Measurements from ENCODE around the gene GOLGB1. TPM values are rescaled to one million over a fixed set of nuclear protein-coding genes. Genes with fewer than 3 reads are reported as not detected.

GOLGB1 gene
- total and polyA plus RNA-seq, 2 donors (not counting 3 experiments of a cell fraction or from before 2014, with no cell fraction given), result 7.4 to 42.7 TPM

DNA sequence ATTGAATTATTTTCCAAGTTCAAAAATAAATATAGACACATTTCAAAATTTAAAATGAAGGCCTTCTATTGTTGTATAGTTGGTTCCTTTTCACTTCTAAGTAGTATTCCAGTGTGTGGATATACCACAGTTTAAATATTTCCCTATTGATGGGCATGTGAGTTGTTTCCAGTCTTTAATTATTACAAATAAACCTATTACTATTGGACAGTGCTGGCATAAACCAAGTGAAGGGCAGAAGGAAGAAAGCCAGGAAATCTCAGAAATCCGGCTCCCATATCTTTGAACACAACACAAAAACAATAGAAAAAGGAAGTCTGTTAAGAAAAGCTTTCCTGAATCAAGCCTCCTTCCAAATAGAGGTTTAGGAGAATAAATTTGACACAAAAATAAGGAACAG, 26.1 kb downstream of the GOLGB1 start:
- ChIA-PET POLR2A (no interaction called here), CTCF (interaction anchor here (0.6 to 1.3 kb wide), 2 partner anchors 11 to 21 kb away, joined by 3 read pairs; no protein-coding TSS in a partner anchor)
- intact Hi-C loops (cut with micrococcal nuclease), result no loop called here
- Histone ChIP-seq H3K9me1 (replicated peaks; ENCODE audit: control insufficient read depth, extremely low read depth, insufficient read depth, low read length) (no peaks in the 10 kb centered on the region), H3K79me2 (ENCODE audit: control insufficient read depth, insufficient read depth, low read length) (no peaks in the 10 kb centered on the region), H2AFZ (ENCODE audit: low read depth, low read length) (no peak overlapping the region), H3K9me3 (replicated peaks; ENCODE audit: control insufficient read depth, insufficient read depth, low read length) (no peaks in the 10 kb centered on the region), H3K36me3 (ENCODE audit: control insufficient read depth in 2 of 2, extremely low read depth in 1 of 2, insufficient read depth in 2 of 2, low read length in 2 of 2) (peaks cover 15 to 28% of the 10 kb centered on the region in 2 experiments), H3K4me1 (ENCODE audit: control insufficient read depth, extremely low read depth, insufficient read depth, low read length) (no peaks in the 10 kb centered on the region), H4K20me1 (replicated peaks; ENCODE audit: control insufficient read depth, extremely low read depth, insufficient read depth, low read length) (no peaks in the 10 kb centered on the region), H3K9ac (replicated peaks; ENCODE audit: extremely low read depth, insufficient read depth, low read length) (no peak overlapping the region), H3K4me3 (replicated peaks in 1 of 3; ENCODE audit: insufficient read depth in 1 of 3, low read depth in 1 of 3, low read length in 3 of 3) (no peak overlapping the region), H3K27ac (ENCODE audit: insufficient read depth, low read depth, low read length) (no peak overlapping the region), H3K27me3 (ENCODE audit: control insufficient read depth in 2 of 2, insufficient read depth in 2 of 2, low read length in 2 of 2) (no peaks in the 10 kb centered on the region), H3K4me2 (ENCODE audit: insufficient read depth, low read length) (no peak overlapping the region)
- BruUV-seq (replicated peaks), result no TSS peak
- peak; percentile 61 for DNase-seq (ENCODE audit: low read depth, low spot score)
- FAIRE-seq, result no peak
- dilution Hi-C loops (cut with MboI; ENCODE audit: extremely low pct_ligation_motif_present, low sequenced_read_pairs), result no loop called here
- TF ChIP-seq POLR2AphosphoS5 (IDR thresholded peaks at IDR 0.05; ENCODE audit: insufficient read depth, low read depth, low read length), result no peak
- TF ChIP-seq POLR2A (IDR thresholded peaks at IDR 0.05; ENCODE audit: low read depth, low read length), result no peak
- TF ChIP-seq, protein P1, sequence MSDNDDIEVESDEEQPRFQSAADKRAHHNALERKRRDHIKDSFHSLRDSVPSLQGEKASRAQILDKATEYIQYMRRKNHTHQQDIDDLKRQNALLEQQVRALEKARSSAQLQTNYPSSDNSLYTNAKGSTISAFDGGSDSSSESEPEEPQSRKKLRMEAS (IDR thresholded peaks at IDR 0.05; ENCODE audit: insufficient read depth, insufficient read length), result no peak
- TF ChIP-seq, protein P2, sequence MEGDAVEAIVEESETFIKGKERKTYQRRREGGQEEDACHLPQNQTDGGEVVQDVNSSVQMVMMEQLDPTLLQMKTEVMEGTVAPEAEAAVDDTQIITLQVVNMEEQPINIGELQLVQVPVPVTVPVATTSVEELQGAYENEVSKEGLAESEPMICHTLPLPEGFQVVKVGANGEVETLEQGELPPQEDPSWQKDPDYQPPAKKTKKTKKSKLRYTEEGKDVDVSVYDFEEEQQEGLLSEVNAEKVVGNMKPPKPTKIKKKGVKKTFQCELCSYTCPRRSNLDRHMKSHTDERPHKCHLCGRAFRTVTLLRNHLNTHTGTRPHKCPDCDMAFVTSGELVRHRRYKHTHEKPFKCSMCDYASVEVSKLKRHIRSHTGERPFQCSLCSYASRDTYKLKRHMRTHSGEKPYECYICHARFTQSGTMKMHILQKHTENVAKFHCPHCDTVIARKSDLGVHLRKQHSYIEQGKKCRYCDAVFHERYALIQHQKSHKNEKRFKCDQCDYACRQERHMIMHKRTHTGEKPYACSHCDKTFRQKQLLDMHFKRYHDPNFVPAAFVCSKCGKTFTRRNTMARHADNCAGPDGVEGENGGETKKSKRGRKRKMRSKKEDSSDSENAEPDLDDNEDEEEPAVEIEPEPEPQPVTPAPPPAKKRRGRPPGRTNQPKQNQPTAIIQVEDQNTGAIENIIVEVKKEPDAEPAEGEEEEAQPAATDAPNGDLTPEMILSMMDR (IDR thresholded peaks at IDR 0.05; ENCODE audit: extremely low read depth in 1 of 2, insufficient read depth in 1 of 2, low read depth in 1 of 2, low read length in 2 of 2), result no peak
- TF ChIP-seq EZH2 (IDR thresholded peaks at IDR 0.05; ENCODE audit: borderline replicate concordance, low read depth, low read length, severe bottlenecking), result no peak
- no peak for TF ChIP-seq JUN (IDR thresholded peaks at IDR 0.05; ENCODE audit: borderline replicate concordance, insufficient read depth, insufficient read length, low read depth)
- TF ChIP-seq GATA2 (IDR thresholded peaks at IDR 0.05; ENCODE audit: insufficient read depth, insufficient read length, low read depth, low read length), result no peak
- TF ChIP-seq FOS (IDR thresholded peaks at IDR 0.05; ENCODE audit: borderline replicate concordance, insufficient read depth, low read length), result no peak
- TF ChIP-seq MYC (IDR thresholded peaks at IDR 0.05; ENCODE audit: low read depth, low read length), result no peak
